ENCODE measurements around the gene GPR141.

The GPR141 gene

GRCh38 chr7:37683246-37684120 lies at the start of gene GPR141:
GPR141 (plus strand) TSS chr7:37683766; CDS start chr7:37740394, 56,628 bp downstream.
- peak; percentile 96 for ATAC-seq (ENCODE audit: low read depth)
- DNase-seq (ENCODE audit: low spot score in 2 of 2), result peak in 1 of 2 donors; percentile 34
- no peak within 1 kb of the TSS for H3K4me3 Mint-ChIP-seq

GRCh38 chr7:37635346-37635745 lies 48.2 kb upstream of the GPR141 start:
- DNase-seq (ENCODE audit: low spot score in 2 of 2), result no peak
- Mint-ChIP-seq H3K4me3 (no peak overlapping the region), H3K4me1 (no peaks in the 10 kb centered on the region), H3K9me3 (peaks cover 23% of the 10 kb centered on the region), H3K27ac (no peak overlapping the region), H3K36me3 (peaks cover 8% of the 10 kb centered on the region), H3K27me3 (peaks cover 22% of the 10 kb centered on the region)
- ATAC-seq (ENCODE audit: low read depth), result no peak

More at GRCh38 chr7:37683246-37684120, at the start of gene GPR141:
- no peaks in the 10 kb centered on the region for H3K36me3 Mint-ChIP-seq
- peaks cover 22% of the 10 kb centered on the region for H3K27me3 Mint-ChIP-seq
- no peaks in the 10 kb centered on the region for H3K9me3 Mint-ChIP-seq
- peaks cover 17% of the 10 kb centered on the region for H3K4me1 Mint-ChIP-seq
- H3K27ac Mint-ChIP-seq, result no peak within 1 kb of the TSS

GRCh38 chr7:37642028-37642540 lies 41.5 kb upstream of the GPR141 start:
- Mint-ChIP-seq H3K27me3 (peaks cover 25% of the 10 kb centered on the region), H3K4me1 (no peaks in the 10 kb centered on the region), H3K27ac (no peak overlapping the region), H3K36me3 (peaks cover 8% of the 10 kb centered on the region), H3K4me3 (no peak overlapping the region), H3K9me3 (peaks cover 11% of the 10 kb centered on the region)
- DNase-seq (ENCODE audit: low spot score in 2 of 2) (no peak), ATAC-seq (ENCODE audit: low read depth) (no peak)

- no peak for ATAC-seq (ENCODE audit: low read depth)
- H3K9me3 Mint-ChIP-seq, result no peaks in the 10 kb centered on the region
- no peak overlapping the region for H3K4me3 Mint-ChIP-seq
- H3K27ac Mint-ChIP-seq, result no peak overlapping the region
- H3K4me1 Mint-ChIP-seq, result no peaks in the 10 kb centered on the region
- DNase-seq (ENCODE audit: low spot score in 2 of 2), result no peak
- peaks cover 17% of the 10 kb centered on the region for H3K27me3 Mint-ChIP-seq
- peaks cover 2% of the 10 kb centered on the region for H3K36me3 Mint-ChIP-seq
These were observed 39.7 kb upstream of the GPR141 start for GRCh38 chr7:37643876-37644275.

GRCh38 chr7:37645282-37646050 lies 38.1 kb upstream of the GPR141 start:
- Mint-ChIP-seq H3K9me3 (no peaks in the 10 kb centered on the region), H3K4me1 (no peaks in the 10 kb centered on the region), H3K27ac (no peak overlapping the region), H3K36me3 (no peaks in the 10 kb centered on the region), H3K27me3 (peaks cover 12% of the 10 kb centered on the region), H3K4me3 (no peak overlapping the region)
- ATAC-seq (ENCODE audit: low read depth) (no peak), DNase-seq (ENCODE audit: low spot score in 2 of 2) (no peak)

GRCh38 chr7:37656913-37657530 lies 26.5 kb upstream of the GPR141 start:
- no peaks in the 10 kb centered on the region for H3K9me3 Mint-ChIP-seq
- H3K27ac Mint-ChIP-seq, result no peak overlapping the region
- peaks cover 11% of the 10 kb centered on the region for H3K4me1 Mint-ChIP-seq
- no peaks in the 10 kb centered on the region for H3K36me3 Mint-ChIP-seq
- no peak overlapping the region for H3K4me3 Mint-ChIP-seq
- ATAC-seq (ENCODE audit: low read depth) (peak; percentile 79), DNase-seq (ENCODE audit: low spot score in 2 of 2) (no peak)
- H3K27me3 Mint-ChIP-seq, result peaks cover 18% of the 10 kb centered on the region

- no peak overlapping the region for H3K4me3 Mint-ChIP-seq
- H3K36me3 Mint-ChIP-seq, result no peaks in the 10 kb centered on the region
- H3K27ac Mint-ChIP-seq, result no peak overlapping the region
- ATAC-seq (ENCODE audit: low read depth), result no peak
- peaks cover 19% of the 10 kb centered on the region for H3K27me3 Mint-ChIP-seq
- no peak for DNase-seq (ENCODE audit: low spot score in 2 of 2)
- H3K9me3 Mint-ChIP-seq, result no peaks in the 10 kb centered on the region
- H3K4me1 Mint-ChIP-seq, result peaks cover 11% of the 10 kb centered on the region
These were observed 25.8 kb upstream of the GPR141 start for GRCh38 chr7:37657816-37658215.

- Mint-ChIP-seq H3K36me3 (no peaks in the 10 kb centered on the region), H3K9me3 (no peaks in the 10 kb centered on the region), H3K27ac (no peak overlapping the region), H3K4me1 (peaks cover 13% of the 10 kb centered on the region), H3K4me3 (no peak overlapping the region), H3K27me3 (peaks cover 27% of the 10 kb centered on the region)
- no peak for ATAC-seq (ENCODE audit: low read depth)
- DNase-seq (ENCODE audit: low spot score in 2 of 2), result no peak
These were observed 23.5 kb upstream of the GPR141 start for GRCh38 chr7:37659971-37660565.

- ATAC-seq (ENCODE audit: low read depth) (no peak), DNase-seq (ENCODE audit: low spot score in 2 of 2) (no peak)
- no peaks in the 10 kb centered on the region for H3K9me3 Mint-ChIP-seq
- peaks cover 27% of the 10 kb centered on the region for H3K27me3 Mint-ChIP-seq
- H3K4me3 Mint-ChIP-seq, result no peak overlapping the region
- H3K27ac Mint-ChIP-seq, result no peak overlapping the region
- H3K36me3 Mint-ChIP-seq, result no peaks in the 10 kb centered on the region
- H3K4me1 Mint-ChIP-seq, result peaks cover 13% of the 10 kb centered on the region
These were observed 23.0 kb upstream of the GPR141 start for GRCh38 chr7:37660614-37661013.

- Mint-ChIP-seq H3K27me3 (peaks cover 24% of the 10 kb centered on the region), H3K27ac (no peak overlapping the region), H3K36me3 (no peaks in the 10 kb centered on the region), H3K9me3 (no peaks in the 10 kb centered on the region), H3K4me1 (peaks cover 2% of the 10 kb centered on the region), H3K4me3 (no peak overlapping the region)
- no peak for DNase-seq (ENCODE audit: low spot score in 2 of 2)
- no peak for ATAC-seq (ENCODE audit: low read depth)
These were observed 19.9 kb upstream of the GPR141 start for GRCh38 chr7:37663693-37664092.

GRCh38 chr7:37665352-37666022 lies 18.1 kb upstream of the GPR141 start:
- no peak for DNase-seq (ENCODE audit: low spot score in 2 of 2)
- Mint-ChIP-seq H3K4me3 (no peak overlapping the region), H3K9me3 (no peaks in the 10 kb centered on the region), H3K27ac (no peak overlapping the region), H3K27me3 (peaks cover 26% of the 10 kb centered on the region), H3K36me3 (no peaks in the 10 kb centered on the region), H3K4me1 (peaks cover 2% of the 10 kb centered on the region)
- ATAC-seq (ENCODE audit: low read depth), result no peak

GRCh38 chr7:37666026-37666799 lies 17.4 kb upstream of the GPR141 start:
- no peak overlapping the region for H3K27ac Mint-ChIP-seq
- DNase-seq (ENCODE audit: low spot score in 2 of 2), result no peak
- no peaks in the 10 kb centered on the region for H3K9me3 Mint-ChIP-seq
- H3K27me3 Mint-ChIP-seq, result peaks cover 26% of the 10 kb centered on the region
- no peak for ATAC-seq (ENCODE audit: low read depth)
- no peaks in the 10 kb centered on the region for H3K36me3 Mint-ChIP-seq
- no peak overlapping the region for H3K4me3 Mint-ChIP-seq
- peaks cover 2% of the 10 kb centered on the region for H3K4me1 Mint-ChIP-seq

GRCh38 chr7:37669818-37670217 lies 13.7 kb upstream of the GPR141 start:
- Mint-ChIP-seq H3K4me3 (no peak overlapping the region), H3K27me3 (peaks cover 31% of the 10 kb centered on the region), H3K27ac (no peak overlapping the region), H3K36me3 (no peaks in the 10 kb centered on the region), H3K9me3 (no peaks in the 10 kb centered on the region), H3K4me1 (peaks cover 3% of the 10 kb centered on the region)
- DNase-seq (ENCODE audit: low spot score in 2 of 2) (no peak), ATAC-seq (ENCODE audit: low read depth) (no peak)
